Thoracic aorta endothelial cell (primary cell): ENCODE measurements around the gene SERPINA7. TPM values are rescaled to one million over a fixed set of nuclear protein-coding genes. Genes with fewer than 3 reads are reported as not detected.

ENCODE experiments used
- total RNA-seq: library from RNA; depleted of rRNA; stranded (reverse); fragments of >200 nt; gene quantifications from 2 replicates; pipeline ENCODE4 v1.2.3, GENCODE V29; 2012

Gene SERPINA7
- total RNA-seq: not detected in 2 replicates

GRCh38 chrX:106038625-106039024 lies at the start of gene SERPINA7:
Gene SERPINA7 (minus strand): TSS chrX:106038727. CDS start chrX:106037058, 1,669 bp downstream.

Other genes starting within 250 kb of the SERPINA7 start
- 1.6 and 5.3 TPM in 2 replicates for gene NRK, start 216.2 kb downstream of the SERPINA7 start, total RNA-seq
- 1.1 and 1.3 TPM in 2 replicates for gene PWWP3B, start 129.6 kb upstream of the SERPINA7 start, total RNA-seq